Natural killer cell (primary cell): ENCODE data around the gene USF1. TPM values are rescaled to one million over a fixed set of nuclear protein-coding genes. Genes with fewer than 3 reads are reported as not detected.
"Not testable (repeated sequence)": the region's sequence is repeated elsewhere in the genome, so short reads cannot be mapped to it uniquely, and the experiment has no call there.

Experiments used
- ATAC-seq, 3 donors: fragments of 150-1000 bp in 2 of 3; fragments of 200-7000 bp in 1 of 3; cut with Tn5 transposase; 1 replicate in 1 of 3; 2 replicates in 2 of 3; pipeline ENCODE4 v1.10.0; 2021; ENCODE audit warnings: mild to moderate bottlenecking in 2 of 3, moderate library complexity in 2 of 3
- DNase-seq, 2 donors: peaks; one replicate each; pipeline versions ENCODE4 v3.0.0 to v3.0.0-alpha.2; 2013 to 2021; ENCODE audit warnings: mixed read lengths in 1 of 2
- H3K27ac ChIP-seq: one replicate; pipeline ENCODE4 v1.5.1; 2013; ENCODE audit warnings: mild to moderate bottlenecking, low read length
- H3K27me3 ChIP-seq: one replicate; pipeline ENCODE4 v1.6.1; 2013; ENCODE audit warnings: low read length; ENCODE audit not compliant: control insufficient read depth, insufficient read depth
- H3K36me3 ChIP-seq: one replicate; pipeline ENCODE4 v1.6.1; 2013; ENCODE audit warnings: low read length; ENCODE audit not compliant: control insufficient read depth, insufficient read depth
- H3K4me1 ChIP-seq: one replicate; pipeline ENCODE4 v1.6.1; 2013; ENCODE audit warnings: low read length; ENCODE audit not compliant: control insufficient read depth, insufficient read depth
- H3K4me3 ChIP-seq: one replicate; pipeline ENCODE4 v1.5.1; 2013; ENCODE audit warnings: low read length
- H3K9me3 ChIP-seq: one replicate; pipeline ENCODE4 v1.6.1; 2013; ENCODE audit warnings: low read length; ENCODE audit not compliant: control insufficient read depth, insufficient read depth
- H3K27ac Mint-ChIP-seq, 2 donors: one replicate each; pipeline ENCODE4 v1.8.0; 2022; ENCODE audit warnings: mild to moderate bottlenecking in 2 of 2, mixed read lengths in 2 of 2, moderate library complexity in 1 of 2
- H3K27me3 Mint-ChIP-seq, 2 donors: one replicate each; pipeline ENCODE4 v1.8.0; 2022; ENCODE audit warnings: low read depth in 2 of 2, mixed read lengths in 2 of 2
- H3K36me3 Mint-ChIP-seq: one replicate; pipeline ENCODE4 v1.8.0; 2022; ENCODE audit warnings: mixed read lengths
- H3K4me1 Mint-ChIP-seq, 2 donors: one replicate each; pipeline ENCODE4 v1.8.0; 2022; ENCODE audit warnings: mixed read lengths in 2 of 2
- H3K4me3 Mint-ChIP-seq: one replicate; pipeline ENCODE4 v1.8.0; 2022; ENCODE audit warnings: mild to moderate bottlenecking, moderate library complexity, mixed read lengths
- H3K9me3 Mint-ChIP-seq, 2 donors: one replicate each; pipeline ENCODE4 v1.8.0; 2022; ENCODE audit warnings: mixed read lengths in 2 of 2
- WGBS: methylation state at CpG from one replicate; pipeline ENCODE4 v1.1.7; 2013; ENCODE audit warnings: missing lambda C conversion rate; ENCODE audit not compliant: insufficient coverage; 5-methylcytosine and 5-hydroxymethylcytosine counted together
- intact Hi-C: fragments of 100-400 bp; cut with micrococcal nuclease; formaldehyde crosslinking; loops from one replicate; pipeline ENCODE4 v1.14.2; 2022
- total RNA-seq, 4 donors: library from RNA; stranded (reverse); fragments of 120-200 nt in 1 of 4; gene quantifications; one replicate each; pipeline versions ENCODE4 v1.2.3 to v1.2.4, GENCODE V29; 2013 to 2022
- TF ChIP-seq, protein P1 (sequence below): fragments of 200-600 bp; IDR thresholded peaks from one replicate; pipeline ENCODE4 v1.8.0; 2022; ENCODE audit warnings: antibody characterized with exemption

Gene USF1
- total RNA-seq, 3 donors from 2014 or later (not counting 1 experiment from before 2014, with no cell fraction given): 113 to 121 (median 114) TPM

DNA sequence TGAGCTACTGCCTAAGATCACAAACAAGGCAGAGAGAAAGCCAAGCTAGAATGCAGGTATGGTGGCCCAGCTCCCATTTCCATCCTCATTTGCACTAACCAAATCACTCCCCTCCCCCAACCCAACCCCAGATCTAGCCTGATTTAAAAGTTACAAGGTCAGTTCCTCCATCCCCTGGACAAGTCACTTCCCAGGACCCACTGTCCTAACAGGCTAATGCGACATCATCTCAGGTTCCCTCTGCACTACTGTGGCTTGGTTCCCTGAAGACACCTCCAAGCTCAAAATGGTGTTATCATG is 27.2 kb downstream of the USF1 start:
- no peaks in the 10 kb centered on the region for H3K9me3 ChIP-seq
- H3K4me3 Mint-ChIP-seq: peak overlapping the region; percentile 72
- peaks cover 33% of the 10 kb centered on the region for H3K4me1 ChIP-seq
- H3K36me3 Mint-ChIP-seq: no peaks in the 10 kb centered on the region
- TF ChIP-seq, protein P1, sequence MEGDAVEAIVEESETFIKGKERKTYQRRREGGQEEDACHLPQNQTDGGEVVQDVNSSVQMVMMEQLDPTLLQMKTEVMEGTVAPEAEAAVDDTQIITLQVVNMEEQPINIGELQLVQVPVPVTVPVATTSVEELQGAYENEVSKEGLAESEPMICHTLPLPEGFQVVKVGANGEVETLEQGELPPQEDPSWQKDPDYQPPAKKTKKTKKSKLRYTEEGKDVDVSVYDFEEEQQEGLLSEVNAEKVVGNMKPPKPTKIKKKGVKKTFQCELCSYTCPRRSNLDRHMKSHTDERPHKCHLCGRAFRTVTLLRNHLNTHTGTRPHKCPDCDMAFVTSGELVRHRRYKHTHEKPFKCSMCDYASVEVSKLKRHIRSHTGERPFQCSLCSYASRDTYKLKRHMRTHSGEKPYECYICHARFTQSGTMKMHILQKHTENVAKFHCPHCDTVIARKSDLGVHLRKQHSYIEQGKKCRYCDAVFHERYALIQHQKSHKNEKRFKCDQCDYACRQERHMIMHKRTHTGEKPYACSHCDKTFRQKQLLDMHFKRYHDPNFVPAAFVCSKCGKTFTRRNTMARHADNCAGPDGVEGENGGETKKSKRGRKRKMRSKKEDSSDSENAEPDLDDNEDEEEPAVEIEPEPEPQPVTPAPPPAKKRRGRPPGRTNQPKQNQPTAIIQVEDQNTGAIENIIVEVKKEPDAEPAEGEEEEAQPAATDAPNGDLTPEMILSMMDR: no peak
- no peaks in the 10 kb centered on the region for H3K36me3 ChIP-seq
- H3K27ac ChIP-seq: no peak overlapping the region
- no peak for DNase-seq
- 100% methylated on average over 1 of the region's 1 CpG for WGBS
- ATAC-seq: no peak
- H3K4me3 ChIP-seq: no peak overlapping the region
- peaks cover 36 to 47% of the 10 kb centered on the region in 2 donors for H3K4me1 Mint-ChIP-seq
- intact Hi-C loops: no loop called here
- H3K27ac Mint-ChIP-seq: peak overlapping the region in 1 of 2 donors; percentile 21
- no peaks in the 10 kb centered on the region for H3K9me3 Mint-ChIP-seq
- H3K27me3 Mint-ChIP-seq: no peaks in the 10 kb centered on the region
- no peaks in the 10 kb centered on the region for H3K27me3 ChIP-seq

DNA sequence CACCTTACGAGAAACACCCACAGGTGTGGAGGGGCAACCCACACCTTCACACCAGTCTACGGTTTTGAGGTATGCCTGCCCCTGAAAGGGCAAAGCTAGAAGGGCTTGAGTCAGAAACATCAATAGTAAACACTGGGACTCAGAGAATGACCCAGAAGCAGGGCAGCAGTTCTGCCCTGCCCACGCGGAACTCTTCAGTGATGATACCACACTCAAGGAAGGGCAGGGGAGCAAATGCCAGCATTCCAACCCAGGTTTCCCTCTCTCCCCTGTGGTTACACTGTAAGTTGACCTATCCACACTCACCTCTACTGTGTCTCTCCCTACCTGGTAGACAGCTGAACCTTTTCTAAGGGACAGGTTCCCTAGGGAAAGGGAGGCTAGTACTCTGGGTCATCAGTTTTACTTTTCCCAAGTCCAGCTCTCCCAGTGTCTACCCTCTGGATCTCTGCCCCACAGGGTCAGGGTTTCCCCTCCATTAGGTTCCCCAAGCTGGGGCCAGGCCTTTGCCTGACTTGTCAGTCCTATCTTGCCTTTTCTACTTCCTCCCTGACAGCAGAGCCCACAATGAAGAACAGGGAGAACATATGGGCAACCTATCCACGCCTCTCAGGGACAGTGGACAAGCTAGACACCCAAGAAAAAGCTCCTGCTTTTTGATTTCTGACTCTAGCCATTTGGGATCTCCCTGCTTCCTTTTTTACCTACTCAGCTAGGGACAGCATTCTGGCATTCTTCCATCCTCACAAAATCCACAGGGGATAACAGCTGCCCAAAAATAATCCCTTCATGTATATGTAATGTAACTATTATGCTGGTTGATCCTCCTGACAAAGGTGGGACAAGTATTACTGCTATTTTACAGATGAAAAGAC is 27.8 kb downstream of the USF1 start:
- Histone ChIP-seq H3K27me3 (no peaks in the 10 kb centered on the region), H3K36me3 (no peaks in the 10 kb centered on the region), H3K27ac (no peak overlapping the region), H3K4me1 (peaks cover 39% of the 10 kb centered on the region), H3K4me3 (no peak overlapping the region), H3K9me3 (no peaks in the 10 kb centered on the region)
- Mint-ChIP-seq H3K27ac (peak overlapping the region in 1 of 2 donors; percentile 47), H3K9me3 (no peaks in the 10 kb centered on the region), H3K36me3 (no peaks in the 10 kb centered on the region), H3K4me1 (peaks cover 41 to 53% of the 10 kb centered on the region in 2 donors), H3K27me3 (no peaks in the 10 kb centered on the region), H3K4me3 (no peak overlapping the region)
- TF ChIP-seq, protein P1: no peak
- DNase-seq (no peak), ATAC-seq (no peak)
- intact Hi-C loops: no loop called here
- WGBS: 89% methylated on average over 5 of the region's 5 CpGs

DNA sequence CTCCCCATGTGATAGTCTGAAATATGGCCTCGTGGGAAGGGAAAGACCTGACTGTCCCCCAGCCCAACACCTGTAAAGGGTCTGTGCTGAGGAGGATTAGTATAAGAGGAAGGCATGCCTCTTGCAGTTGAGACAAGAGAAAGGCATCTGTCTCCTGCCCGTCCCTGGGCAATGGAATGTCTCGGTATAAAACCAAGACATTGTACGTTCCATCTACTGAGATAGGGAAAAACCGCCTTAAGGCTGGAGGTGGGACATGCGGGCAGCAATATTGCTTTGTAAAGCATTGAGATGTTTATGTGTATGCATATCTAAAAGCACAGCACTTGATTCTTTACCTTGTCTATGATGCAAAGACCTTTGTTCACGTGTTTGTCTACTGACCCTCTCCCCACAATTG is 28.6 kb downstream of the USF1 start:
- intact Hi-C loops, H3K4me3 Mint-ChIP-seq, DNase-seq, H3K9me3 ChIP-seq, H3K27ac ChIP-seq, H3K4me3 ChIP-seq, H3K9me3 Mint-ChIP-seq, H3K27me3 Mint-ChIP-seq, H3K27me3 ChIP-seq, H3K36me3 Mint-ChIP-seq, H3K36me3 ChIP-seq, ATAC-seq: not testable (repeated sequence)
- Mint-ChIP-seq H3K4me1 (peaks cover 44 to 53% of the 10 kb centered on the region in 2 donors), H3K27ac (peak overlapping the region in 1 of 2 donors; percentile 47)
- WGBS: 93% methylated on average over 3 of the region's 7 CpGs
- peaks cover 45% of the 10 kb centered on the region for H3K4me1 ChIP-seq

DNA sequence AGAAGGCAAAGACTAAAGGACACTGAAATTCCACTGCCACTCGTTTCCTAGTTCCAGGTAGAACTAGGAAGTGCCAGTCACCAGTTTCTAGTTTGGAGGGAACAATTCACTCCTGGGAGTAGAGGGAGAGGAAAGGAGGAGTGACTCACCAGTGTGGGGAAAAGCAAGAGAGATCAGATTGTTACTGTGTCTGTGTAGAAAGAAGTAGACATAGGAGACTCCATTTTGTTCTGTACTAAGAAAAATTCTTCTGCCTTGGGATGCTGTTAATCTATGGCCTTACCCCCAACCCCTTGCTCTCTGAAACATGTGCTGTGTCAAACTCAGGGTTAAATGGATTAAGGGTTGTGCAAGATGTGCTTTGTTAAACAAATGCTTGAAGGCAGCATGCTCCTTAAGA is 29.1 kb downstream of the USF1 start:
- H3K4me3 ChIP-seq, H3K27me3 ChIP-seq, H3K9me3 ChIP-seq, H3K27ac ChIP-seq, H3K36me3 ChIP-seq, intact Hi-C loops, DNase-seq, H3K27me3 Mint-ChIP-seq, H3K36me3 Mint-ChIP-seq, H3K27ac Mint-ChIP-seq, H3K9me3 Mint-ChIP-seq, H3K4me3 Mint-ChIP-seq, ATAC-seq: not testable (repeated sequence)
- H3K4me1 ChIP-seq: peaks cover 43% of the 10 kb centered on the region
- WGBS: 94% methylated on average over 1 of the region's 1 CpG
- H3K4me1 Mint-ChIP-seq: peaks cover 46 to 53% of the 10 kb centered on the region in 2 donors
